ENCODE data around the gene ABL1.

Gene ABL1

DNA sequence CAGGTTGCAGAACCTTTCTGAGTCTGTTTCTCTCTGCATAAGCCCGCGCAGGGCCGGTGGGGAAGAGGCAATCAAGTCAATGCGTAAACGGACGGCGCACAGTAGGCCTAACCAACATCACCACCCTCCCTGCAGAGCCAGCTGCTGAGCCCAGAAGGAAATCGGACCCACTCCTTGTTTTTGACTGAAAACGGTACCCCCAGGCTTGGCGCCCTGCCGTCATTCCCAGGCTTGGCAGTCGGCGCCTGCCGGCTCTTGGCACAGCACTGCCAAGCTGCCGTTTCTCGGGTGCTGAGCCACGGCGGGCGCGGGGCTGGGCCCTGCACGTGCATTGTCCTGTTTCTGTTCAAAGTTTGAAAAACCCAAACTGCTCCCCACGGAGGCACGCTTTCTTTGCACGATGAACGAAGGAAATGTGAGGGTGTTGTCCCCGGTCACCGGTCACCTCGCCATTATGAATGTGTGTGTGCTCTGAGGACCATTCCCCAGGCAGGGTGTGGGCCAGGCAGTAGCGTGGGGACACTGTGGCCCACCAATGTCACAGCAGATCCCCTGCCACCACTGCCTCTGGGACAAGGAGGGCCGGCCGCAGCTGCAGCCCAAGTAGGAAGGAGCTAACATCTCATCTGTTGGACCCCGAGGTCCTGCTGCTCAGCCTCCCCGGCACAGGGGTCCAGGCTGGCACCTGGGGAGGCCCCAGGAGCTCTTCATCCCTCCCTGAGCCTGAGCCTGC is 83.9 kb downstream of the ABL1 start:
- DNase-seq (ENCODE audit: low spot score): no peak

DNA sequence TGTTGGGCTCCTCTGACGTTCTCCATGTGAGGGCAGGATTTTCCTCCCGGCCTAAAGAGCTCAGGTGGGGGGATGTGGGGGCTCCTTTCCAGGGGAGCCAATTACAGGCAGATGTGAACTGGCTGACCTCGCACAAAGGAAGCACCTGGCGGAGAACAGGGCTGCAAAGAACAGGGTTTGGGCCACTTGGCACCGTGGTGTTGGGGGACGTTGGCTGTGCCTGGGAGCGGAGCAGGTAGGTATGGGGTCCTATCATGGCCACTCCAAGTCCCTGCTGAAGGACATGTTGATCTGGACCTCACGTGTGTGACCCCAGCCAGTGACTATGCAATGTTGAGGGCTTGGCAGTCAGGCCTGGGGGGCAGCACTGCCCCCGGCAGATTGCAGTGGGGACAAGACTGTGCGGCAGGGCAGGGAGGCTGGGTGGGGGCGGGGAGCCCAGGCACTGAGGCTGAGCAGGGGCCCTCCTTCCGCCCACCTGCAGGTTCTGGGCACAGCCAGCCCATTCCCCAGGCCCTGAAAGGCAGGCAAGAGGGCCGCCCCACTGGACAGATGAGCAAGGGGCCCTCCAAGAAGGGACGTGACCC is 84.6 kb downstream of the ABL1 start:
- no peak for DNase-seq (ENCODE audit: low spot score)

DNA sequence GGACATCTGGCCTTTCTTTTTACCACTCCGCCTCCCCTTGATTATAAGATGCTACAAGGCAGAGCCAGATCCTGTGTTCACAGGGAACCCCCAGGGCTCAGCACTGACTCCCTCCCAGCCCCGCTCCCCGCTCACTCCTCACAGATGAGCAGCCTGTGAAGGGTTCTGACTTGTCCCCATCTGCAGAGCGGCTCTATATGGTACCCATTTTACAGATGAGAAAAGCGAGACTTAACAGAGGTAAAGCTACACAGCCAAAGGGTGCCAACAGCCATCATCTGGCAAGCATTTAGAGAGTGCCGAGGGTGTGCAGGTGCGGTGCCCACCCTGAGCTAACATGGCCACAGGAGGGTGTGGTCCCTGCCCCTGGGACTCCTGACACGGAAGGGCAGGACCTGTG is 85.2 kb downstream of the ABL1 start:
- DNase-seq (ENCODE audit: low spot score): no peak

DNA sequence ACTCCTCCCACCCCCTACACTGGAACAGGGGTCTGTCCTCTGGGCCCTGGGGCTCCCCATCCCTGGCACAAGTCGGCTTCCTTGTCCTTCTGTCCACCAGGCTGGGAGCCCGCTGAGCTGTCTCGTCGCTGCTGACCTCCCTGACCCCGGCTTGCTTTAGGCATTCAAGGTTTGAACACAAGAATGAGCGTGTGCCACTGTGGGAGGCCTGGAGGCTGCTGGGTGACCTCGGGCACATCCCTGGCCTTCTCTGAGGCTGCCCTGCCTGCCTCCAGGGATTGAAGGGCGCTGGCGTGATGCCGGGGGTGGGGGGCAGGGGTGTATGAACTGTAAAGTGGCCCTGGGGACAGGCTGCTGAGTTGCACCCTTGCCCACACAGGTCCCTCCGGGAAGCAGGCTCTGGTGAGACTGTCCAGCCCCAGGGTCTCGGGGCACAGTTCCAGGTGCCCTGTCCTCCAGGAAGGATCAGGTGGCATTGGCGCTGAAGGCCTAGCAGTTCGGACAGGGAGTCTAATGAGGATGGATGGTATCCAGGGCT is 85.8 kb downstream of the ABL1 start:
- DNase-seq (ENCODE audit: low spot score): no peak

DNA sequence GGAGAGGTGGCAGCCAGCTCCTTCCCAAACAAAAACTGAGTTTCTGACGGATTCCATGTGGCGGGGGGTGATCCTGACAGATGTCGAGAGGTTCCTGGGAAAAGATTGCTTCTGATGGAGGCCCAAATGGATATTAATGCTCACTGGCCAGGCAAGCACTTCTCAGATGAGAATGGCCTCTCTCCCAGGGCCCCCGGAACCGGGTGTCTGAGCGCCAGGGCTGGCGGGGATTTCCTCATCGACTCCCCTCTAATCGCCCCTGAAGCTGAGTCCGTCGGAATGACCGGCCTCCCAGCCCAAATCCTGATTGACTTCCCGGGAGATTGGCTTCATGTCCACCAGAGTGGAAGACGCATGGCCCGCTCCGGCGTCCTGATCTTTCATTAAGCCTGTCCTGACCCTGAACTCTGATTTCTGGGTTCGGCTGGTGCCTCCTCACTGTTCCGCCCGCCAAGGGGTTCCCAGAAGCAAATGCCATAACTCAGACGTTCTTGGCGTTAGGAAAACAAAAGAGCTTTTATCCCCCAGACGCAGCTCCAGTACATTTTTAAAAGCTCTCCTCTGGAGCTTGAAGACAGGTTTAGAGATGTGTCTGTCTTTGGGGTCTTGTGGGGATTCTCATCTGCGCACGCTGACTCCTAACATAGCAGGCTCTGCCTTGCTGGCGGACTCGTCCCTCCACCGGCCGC is 86.4 kb downstream of the ABL1 start:
- no peak for DNase-seq (ENCODE audit: low spot score)

DNA sequence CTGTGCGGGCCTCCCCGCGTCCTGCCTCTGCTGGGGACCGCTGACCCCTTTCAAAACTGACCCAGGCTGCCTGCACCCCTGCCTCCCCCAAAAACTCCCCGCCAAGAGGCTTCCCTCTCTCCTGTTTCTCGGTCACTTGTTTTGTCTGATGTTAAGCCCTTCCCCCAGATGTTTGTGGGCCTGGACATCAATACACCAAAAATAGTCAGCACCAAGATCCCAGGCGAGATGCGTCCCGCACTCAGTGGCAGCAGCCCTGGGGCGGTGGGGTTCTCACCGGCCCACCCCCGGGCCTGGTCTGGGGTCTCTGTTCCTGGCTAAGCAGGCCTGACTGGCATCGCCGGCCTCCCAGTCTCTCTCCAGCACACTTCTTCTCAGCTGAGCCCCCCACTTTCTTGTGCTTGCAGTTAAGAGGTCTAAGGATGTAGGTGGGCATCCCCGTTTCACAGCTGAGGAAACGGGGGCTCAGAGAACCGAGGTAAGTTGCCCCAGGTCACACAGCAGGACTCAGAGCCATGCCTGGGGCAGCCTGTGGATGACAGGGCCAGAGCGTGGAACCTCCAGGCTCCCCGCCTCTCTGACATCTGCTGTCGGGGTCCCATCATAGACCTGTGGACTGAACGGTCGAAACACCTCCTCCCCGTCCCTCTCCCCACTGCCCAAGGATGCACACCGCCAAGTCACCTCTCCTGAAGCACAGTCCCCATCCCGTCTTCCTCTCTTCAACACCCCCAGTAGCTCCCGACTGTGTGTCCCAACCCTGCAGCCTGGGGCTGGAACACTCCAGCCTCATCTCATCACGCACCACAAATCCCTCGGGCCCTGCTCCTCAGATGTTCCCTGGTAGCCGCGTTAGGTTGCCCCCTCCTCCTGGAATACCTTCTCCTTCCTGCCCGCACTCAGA is 87.2 kb downstream of the ABL1 start:
- DNase-seq (ENCODE audit: low spot score): no peak

DNA sequence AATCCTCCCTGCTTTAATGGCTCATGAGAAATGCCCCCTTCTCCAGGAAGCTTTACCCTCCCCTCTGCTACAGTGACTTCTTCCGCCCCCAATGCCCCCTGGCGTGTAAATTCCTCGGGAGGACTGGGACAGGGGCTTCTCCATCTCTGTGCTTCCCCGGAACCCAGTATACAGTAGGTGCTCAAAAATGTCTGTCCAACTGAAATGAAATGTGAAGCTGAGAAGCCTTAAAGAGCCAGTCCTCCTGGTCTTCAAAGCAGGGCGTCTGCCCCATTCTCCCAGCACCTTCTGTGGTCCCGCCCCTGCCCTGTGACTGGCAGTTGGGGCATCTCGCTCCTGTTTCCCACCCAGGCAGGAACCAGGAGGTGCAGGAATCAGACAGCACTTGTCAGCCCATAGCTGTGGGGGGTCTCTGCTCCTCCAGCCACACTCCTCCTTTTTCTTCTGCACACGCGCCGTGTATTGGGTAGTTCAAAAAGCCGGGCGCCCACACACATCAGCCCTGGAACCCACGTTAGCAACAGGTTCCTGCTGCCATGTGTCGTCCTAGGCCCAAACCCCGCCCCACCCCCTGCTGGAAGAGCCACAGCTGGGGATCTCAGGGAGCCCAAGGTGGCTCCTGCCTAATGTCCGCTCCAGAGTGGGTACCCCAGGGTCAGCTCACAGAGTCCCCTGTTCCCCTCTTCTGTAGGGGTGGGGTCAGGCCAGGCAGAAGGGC is 88.0 kb downstream of the ABL1 start:
- no peak for DNase-seq (ENCODE audit: low spot score)

DNA sequence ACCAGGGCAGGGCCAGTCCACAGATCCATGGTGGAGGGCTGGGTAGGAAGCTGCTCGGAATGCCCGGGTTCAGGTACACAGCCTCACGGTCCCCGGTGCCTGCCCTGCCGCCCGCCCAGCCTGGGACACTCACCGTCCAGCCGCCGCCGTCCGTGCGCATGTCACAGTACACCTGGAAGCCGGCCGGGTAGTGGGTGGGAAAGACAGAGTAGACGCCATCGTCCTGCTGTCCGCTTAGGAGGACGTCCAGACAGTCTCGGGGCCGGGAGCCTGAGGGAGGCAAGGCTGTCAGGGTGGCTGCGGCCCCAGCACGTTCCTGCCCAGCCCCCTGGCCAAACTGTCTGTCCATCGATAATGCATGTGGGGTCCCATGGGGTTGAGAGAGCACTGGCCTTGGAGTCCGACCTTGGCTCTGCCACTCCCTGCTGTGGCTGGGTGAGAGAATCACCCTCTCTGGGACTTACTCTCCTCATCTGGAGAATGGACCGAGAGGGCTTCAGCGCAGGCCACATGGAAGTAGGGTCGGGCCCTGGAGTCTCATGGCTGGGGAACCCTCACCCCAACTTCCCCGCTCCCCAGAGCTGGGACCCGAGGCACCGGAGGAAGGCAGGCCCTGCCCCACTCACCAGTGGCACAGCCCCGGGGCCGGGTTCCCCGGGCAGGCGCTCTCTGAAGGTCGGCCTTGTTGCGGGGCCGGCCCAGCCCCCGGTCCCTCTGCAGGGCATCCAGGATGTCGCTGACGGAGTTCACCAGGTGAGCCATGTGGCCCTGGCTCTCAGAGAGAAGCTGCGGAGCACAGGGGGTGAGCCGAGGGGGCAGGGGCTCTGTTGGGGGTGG is 88.8 kb downstream of the ABL1 start:
- DNase-seq (ENCODE audit: low spot score): no peak

DNA sequence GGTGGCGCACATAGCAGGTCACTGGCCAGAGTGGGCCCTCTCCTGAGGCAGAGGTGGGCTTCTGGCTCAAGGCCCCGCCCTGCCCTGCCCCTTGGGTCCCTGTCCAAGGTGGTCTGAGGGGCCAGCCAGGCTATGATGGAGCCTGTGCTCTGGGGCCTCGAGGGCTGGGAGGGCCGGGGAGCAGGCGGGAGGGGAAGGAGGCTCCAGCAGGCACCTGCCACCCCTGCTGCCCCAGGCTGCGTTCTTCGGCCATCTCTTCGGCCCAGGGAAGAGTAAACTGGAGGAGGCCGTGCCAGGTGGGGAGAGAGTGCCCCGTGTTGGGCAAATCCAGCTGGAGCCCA is 89.4 kb downstream of the ABL1 start:
- no peak for DNase-seq (ENCODE audit: low spot score)

DNA sequence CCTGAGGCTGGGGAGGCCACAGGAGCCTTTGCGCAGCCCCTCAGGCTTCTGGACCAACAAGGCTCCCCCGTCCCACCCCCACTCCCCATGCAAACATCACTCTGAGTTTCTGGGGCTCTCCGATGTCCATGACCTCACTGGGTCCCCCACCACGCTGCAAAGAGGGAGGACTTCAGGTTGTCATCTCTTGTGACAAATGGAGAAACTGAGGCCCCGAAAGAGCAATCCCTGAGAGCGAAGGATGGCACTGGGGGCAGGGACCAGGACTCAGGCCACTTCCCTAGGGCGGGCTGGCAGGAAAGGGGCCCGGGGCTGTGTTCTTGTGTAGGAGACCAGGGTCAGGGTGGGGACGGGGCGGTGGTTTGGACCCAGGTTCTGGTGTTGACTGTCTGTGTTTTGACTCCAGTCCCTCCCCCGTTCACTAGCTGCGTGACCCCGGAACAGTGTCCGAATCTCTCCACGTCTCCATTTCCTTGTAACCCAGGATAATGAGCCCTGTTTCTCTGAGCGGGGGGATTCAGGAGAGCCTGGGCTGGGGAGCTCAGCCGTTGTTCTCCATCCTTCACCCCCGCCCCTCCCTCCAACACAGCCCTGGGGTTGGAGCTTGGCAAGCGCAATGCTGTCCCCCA is 90.1 kb downstream of the ABL1 start:
- DNase-seq (ENCODE audit: low spot score): no peak

DNA sequence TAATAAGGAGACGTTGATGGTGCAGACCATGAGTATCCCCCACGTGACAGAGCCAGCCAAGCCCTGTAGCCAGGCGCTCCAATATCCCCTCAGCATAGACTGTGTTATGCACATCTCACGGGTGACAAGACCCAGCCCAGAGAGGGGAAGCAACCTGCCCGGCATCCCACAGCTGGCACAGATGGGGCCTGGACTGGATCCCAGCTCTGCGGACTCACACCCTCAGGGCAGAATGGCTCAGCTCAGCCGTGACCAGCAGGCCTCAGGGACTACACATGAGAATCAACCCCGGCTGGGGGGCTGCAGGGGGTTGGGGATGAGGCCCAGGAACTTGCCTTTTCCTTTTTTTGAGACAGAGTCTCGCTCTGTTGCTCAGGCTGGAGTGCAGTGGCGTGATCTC is 92.3 kb downstream of the ABL1 start:
- DNase-seq (ENCODE audit: low spot score): no peak

DNA sequence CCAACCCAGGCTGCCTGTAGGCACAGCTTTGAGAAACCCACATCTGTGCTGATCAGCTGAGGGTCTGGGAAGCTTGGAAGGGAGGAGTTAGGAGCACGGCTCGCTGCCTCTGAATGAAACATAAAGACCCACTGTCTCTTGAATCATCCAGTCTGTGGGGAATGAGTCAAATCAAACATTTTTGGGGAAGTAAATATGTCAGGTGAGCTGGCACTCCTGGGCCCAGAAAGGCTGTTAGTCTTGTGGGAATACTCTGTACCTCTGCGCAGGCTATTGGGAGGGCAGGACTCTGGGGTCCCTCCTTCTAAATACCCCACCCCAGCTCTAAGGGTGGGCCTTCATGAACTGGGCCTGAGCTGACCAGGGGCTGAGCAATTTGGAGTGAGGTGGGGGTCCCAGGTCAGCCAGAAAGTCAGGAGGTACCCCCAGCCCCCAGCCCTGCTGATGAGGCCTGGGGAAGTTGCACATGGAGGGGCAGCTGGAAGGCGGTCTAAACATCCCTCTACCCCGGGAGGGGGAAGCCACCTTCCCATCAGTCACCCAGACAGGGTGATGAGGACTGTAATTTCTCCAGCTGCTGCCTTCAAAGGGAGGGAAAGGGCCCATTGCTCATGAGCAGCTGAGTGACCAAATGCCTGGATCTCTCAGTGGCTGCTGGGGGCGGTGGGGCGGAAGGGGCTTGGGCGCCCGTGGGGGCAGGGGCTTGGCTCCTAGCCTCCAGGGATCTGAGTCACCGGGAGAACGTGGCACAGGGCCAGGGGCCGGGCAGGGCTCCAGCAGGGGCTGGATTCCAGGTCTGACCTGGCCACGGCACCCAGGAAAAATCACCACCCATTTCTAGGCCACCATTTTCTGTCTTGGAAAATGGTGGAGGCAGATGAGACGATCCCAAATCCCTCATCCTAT is 93.2 kb downstream of the ABL1 start:
- DNase-seq (ENCODE audit: low spot score): no peak

DNA sequence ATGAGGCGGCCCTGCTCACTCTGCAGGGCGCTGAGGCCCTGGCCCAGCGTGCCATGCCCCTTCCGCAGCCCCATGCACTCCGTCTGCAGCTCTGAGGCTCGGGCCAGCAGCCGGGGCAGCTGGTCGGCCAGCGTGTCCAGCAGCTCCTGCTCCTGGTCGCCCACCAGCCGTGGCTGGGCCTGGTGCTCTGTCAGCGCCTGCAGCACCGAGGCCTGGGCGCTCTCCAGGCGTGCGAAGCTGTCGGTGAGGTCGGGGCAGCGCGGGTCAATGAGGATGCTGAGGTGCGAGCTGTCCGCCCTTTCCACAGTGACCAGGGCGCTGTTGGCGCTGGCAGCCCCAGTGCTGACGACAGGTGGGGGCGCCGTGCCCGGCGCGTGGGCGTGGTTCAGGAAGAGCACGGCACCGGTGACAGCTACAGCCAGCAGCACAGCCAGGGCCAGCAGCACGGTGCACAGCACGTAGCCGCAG is 94.6 kb downstream of the ABL1 start:
- DNase-seq (ENCODE audit: low spot score): no peak

DNA sequence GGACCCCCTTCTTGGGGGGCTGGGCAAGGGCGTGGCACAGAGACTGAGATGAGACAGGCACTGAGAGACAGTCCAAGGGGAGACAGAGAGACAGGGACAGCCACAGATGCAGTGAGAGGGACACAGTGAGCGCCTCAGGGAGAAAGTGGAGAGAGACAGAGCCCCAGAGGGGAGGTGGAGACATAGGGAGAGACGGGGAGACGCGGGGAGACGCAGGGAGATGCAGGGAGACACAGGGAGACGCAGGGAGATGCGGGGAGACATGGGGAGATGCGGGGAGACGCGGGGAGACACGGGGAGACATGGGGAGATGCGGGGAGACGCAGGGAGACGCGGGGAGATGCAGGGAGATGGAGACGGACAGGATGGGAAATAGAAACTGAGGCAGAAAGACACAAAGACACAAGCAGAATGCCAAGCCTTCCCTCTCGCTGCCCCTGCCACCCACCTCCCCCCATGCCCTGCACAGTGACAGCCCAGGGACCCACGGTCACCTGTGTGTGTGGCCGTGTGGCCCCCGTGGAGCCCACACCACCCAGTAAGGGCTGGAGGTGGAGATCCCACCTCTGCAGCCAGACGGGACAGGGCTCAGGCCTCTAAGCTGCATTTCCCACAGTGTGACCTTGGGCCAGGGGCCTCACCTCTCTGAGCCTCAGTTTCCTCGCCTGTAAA is 95.2 kb downstream of the ABL1 start:
- DNase-seq (ENCODE audit: low spot score): no peak

DNA sequence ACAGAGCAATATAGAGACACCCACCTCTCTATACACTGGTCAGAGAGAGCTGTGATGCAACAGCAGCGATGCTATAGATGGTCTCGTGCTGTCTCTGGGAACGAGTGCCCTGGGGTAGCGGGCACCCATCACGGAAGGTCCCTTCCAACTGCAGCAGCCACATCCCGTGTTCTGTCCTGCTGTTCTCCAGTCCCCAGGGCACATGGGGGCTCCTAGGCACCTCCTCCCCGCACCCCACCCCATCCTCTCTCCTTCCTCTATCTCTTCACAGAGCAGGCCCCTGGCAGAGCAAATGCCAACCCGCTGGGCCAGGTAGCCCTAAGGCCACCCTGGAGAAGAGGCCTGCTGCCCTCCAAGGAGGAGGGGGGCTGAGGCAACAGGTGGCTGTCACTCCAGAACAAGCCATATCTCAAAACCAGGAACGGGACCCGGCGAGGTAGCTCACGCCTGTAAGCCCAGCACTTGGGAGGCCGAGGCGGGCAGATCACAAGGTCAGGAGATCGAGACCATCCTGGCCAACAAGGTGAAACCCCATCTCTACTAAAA is 95.8 kb downstream of the ABL1 start:
- no peak for DNase-seq (ENCODE audit: low spot score)

DNA sequence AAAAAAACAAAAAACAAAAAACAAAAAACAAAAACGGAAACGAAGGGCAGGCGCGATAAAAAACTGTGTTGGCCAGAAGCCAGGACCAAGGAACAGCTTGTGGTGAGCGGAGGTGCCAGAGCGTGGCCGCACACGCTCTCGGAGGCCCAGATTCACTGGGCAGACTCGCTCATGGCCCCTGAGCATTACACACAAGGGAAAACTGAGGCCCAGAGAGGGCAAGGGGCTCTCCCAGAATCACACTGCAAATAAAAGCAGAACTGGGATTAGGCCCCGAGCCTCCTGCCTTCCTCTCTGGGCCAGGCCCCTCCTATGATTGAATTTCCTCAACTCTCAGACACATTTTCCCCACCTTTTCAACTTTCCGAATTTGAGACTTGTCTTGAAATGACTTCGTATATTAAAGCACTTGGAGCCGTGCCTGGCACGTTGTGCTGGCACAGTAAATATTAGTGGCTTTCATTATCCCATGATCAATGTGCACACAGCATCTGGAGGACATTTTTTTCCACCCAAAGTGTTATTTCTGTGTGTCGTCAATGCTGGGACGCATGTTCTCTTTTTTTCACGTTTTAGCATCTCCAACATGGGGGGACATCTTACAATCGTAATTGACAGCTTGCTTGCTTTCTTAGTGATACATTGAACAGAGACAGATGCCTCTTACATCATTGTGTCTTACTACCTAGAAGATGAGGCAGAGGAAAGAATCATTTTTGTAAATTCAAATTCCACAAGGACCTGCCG is 96.6 kb downstream of the ABL1 start:
- DNase-seq (ENCODE audit: low spot score): no peak

All from cerebellar cortex (tissue), 1 donor.